AG09319 (cell line): Measurements from ENCODE around the gene PRODH2.

Source experiments
- DNase-seq: peaks from one replicate; pipeline ENCODE4 v3.0.0-alpha.2; 2010; ENCODE audit warnings: low read depth; ENCODE audit errors: extremely low read depth
- CTCF ChIP-seq: IDR thresholded peaks from 2 replicates; pipeline ENCODE4 v1.5.1; 2011; ENCODE audit warnings: low read depth, mild to moderate bottlenecking, inconsistent platforms, low read length, moderate library complexity

PRODH2 gene

GRCh38 chr19:35856546-35857149 is 44.0 kb upstream of the PRODH2 start, which contains the start of gene KIRREL2:
KIRREL2 (plus strand) TSS chr19:35856911; CDS start chr19:35857120, 209 bp downstream.
- no peak for TF ChIP-seq CTCF
- DNase-seq, result no peak

- no peak for DNase-seq
Observed at GRCh38 chr19:35853038-35853756, 40.6 kb upstream of the PRODH2 start.

DNA sequence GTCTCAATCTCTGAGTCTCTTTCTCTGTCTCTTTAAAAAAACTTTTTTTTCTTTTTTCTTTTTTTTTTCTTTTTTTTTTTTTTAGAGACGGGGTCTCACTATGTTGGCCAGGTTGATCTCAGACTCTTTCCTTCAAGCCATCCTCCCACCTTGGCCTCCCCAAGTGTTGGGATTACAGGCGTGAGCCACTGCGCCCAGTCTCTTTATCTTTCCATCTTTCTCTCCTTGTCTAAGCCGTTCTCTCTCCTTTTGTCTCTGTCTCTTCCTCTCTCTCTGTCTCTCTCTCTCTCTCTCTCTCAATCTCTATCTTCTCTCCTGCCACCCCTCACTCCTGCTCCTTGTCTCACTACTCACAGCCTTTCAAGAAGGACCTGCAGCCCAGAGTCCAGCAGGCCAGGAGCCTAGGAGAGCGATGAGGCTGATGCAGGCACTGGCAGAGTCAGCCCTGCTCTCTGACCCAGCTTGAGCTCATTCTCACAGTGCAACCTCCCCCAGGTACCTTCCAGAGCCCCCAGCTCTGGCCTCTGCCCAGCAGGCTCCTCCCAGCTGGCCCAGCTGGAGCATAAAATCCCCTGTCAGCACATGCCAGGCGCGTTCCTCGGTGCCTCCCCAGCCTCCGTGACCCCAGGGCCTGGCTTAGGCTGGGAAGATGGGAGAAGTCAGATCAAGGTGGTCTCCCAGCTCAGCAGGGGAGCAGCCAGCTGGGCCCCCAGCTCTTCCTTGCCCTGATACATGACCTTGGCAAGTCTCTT is 39.6 kb upstream of the PRODH2 start, which contains the start of gene NPHS1:
TSS of gene NPHS1 (minus strand) at position 476 of the 752 bp plus-strand sequence. CDS start 667 bp downstream, outside the sequence.
- DNase-seq, result no peak
- TF ChIP-seq CTCF, result no peak

More at GRCh38 chr19:35853038-35853756, 40.6 kb upstream of the PRODH2 start:
- no peak for TF ChIP-seq CTCF

DNA sequence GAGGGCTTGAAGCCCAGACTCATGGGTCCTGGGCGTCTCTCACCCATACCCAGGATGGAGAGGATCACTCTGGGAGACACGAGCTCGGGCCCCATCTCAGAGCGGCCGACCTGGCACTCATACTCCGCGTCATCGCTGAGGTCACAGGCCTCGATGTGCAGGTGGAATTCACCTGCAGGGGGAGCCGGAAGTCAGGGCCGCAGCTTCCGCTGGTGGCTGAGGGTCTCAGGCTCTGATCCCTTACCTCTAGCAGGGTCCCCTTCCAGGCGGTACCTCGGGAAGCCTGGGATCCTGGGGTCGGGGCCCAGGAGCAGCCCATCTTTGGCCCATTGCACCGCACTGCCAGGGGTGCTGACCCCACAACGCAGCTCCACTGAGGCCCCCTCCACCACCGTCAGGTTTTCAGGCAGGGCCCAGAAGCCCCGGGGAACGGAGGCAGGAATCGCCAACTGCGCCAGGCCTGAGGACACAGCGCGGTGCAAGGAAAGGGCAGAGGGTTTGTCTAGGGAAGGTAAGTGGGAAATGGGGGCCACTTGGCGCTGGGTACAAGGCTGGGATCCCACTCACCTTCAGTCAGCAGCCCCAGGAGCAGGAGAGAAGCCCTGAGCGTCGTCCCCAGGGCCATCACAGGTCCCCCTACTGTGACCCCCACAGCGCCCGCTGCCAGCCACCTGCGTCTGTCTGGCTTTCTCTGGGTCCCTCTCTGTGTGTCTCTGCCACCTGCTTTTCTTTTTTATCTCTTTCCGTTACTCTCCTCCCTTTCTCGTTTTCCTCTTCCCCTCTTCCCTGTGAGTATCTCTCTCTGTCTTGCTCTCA is 38.8 kb upstream of the PRODH2 start:
- DNase-seq, result no peak
- TF ChIP-seq CTCF, result no peak

DNA sequence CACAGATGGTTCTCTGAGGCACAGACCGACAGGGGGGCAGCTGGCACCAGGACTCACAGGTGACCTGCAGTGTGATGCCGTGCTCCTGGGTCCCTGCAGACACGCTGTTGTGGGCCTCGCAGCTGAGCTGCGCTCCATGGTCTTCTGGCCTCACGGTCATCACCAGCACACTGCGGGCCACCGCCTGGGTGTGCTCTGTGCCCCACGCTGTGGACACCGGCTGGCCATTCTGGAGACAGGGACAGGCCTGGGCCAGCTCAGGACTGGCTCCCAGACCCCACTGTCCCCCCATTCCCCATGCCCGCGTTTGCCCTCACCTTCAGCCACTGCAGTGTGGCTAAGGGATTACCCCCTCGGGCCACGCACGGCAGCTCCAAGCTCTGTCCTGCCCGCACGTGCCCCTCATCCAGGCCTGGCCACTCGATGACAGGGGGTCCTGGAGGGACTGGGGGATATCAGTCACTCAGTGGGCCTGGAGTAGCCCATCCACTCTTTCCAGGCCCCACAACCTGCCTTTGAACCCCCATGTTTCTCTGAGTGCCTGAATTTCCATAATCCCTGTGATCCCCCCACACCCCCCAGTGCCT is 36.4 kb upstream of the PRODH2 start:
- TF ChIP-seq CTCF, result no peak
- DNase-seq, result no peak

DNA sequence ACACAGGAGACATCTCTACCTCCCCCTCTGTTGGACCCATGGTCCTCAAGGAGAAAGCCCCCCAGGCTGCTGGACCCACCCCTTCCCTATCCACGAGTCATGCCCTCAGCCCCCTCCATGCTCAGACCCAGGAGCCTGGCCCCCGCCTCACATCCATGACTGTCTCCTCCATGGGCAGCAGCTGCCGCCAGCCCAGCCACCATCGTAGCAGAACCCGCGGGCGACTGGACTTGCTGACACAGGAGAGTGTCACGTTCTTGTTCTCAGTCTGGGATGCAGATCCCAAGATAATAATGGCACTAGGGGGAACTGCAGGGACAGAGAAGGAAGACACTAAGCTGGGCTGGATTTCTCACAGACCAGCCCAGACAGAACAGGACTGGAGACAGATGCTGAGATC is 35.8 kb upstream of the PRODH2 start:
- DNase-seq, result no peak
- TF ChIP-seq CTCF, result no peak
